HEK293 (cell line): ENCODE measurements around the gene ITGB2.

Experiments
- CTCF ChIP-seq: fragments of 450-650 bp; formaldehyde crosslinking; IDR thresholded peaks from 2 replicates; pipeline ENCODE4 v1.5.1; 2016; ENCODE audit warnings: missing biosample characterization, missing genetic modification characterization
- OSR2 ChIP-seq: fragments of 450-650 bp; formaldehyde crosslinking; IDR thresholded peaks from 2 replicates; pipeline ENCODE4 v1.5.1; 2016; ENCODE audit warnings: missing biosample characterization, missing genetic modification characterization
- REST ChIP-seq: fragments of 450-650 bp; formaldehyde crosslinking; IDR thresholded peaks from 2 replicates; pipeline ENCODE4 v1.5.1; 2016; ENCODE audit warnings: missing biosample characterization, missing genetic modification characterization
- SP2 ChIP-seq: fragments of 450-650 bp; formaldehyde crosslinking; IDR thresholded peaks from 2 replicates; pipeline ENCODE4 v1.5.1; 2016; ENCODE audit warnings: missing biosample characterization, missing genetic modification characterization
- TCF7L2 ChIP-seq: IDR thresholded peaks from 2 replicates; pipeline ENCODE4 v1.6.1; 2011; ENCODE audit warnings: low read depth, mild to moderate bottlenecking, inconsistent platforms, low read length, moderate library complexity, borderline replicate concordance
- ZNF10 ChIP-seq: fragments of 450-650 bp; formaldehyde crosslinking; IDR thresholded peaks from 2 replicates; pipeline ENCODE4 v1.5.1; 2017; ENCODE audit warnings: missing biosample characterization, missing genetic modification characterization
- ZNF239 ChIP-seq: fragments of 450-650 bp; formaldehyde crosslinking; IDR thresholded peaks from 2 replicates; pipeline ENCODE4 v1.5.1; 2016; ENCODE audit warnings: missing biosample characterization, missing genetic modification characterization
- ZNF324 ChIP-seq: fragments of 450-650 bp; formaldehyde crosslinking; IDR thresholded peaks from 2 replicates; pipeline ENCODE4 v1.5.1; 2016; ENCODE audit warnings: missing biosample characterization, missing genetic modification characterization
- ZNF692 ChIP-seq: fragments of 450-650 bp; formaldehyde crosslinking; IDR thresholded peaks from 2 replicates; pipeline ENCODE4 v1.5.1; 2016; ENCODE audit warnings: missing biosample characterization, missing genetic modification characterization

- no peak for TF ChIP-seq ZNF324 (tag by site-specific recombination)
- no peak for TF ChIP-seq CTCF (tag by site-specific recombination)
- TF ChIP-seq ZNF239 (tag by site-specific recombination) = no peak
- no peak for TF ChIP-seq TCF7L2
- no peak for TF ChIP-seq REST (tag by site-specific recombination)
- TF ChIP-seq SP2 = no peak
- TF ChIP-seq OSR2 (tag by site-specific recombination) = no peak
- TF ChIP-seq ZNF692 = no peak
- no peak for TF ChIP-seq ZNF10 (tag by site-specific recombination)
Observed at GRCh38 chr21:44907966-44908895, 12.5 kb downstream of the ITGB2 start.
